ENCODE measurements around the gene CTNND1. TPM values are rescaled to one million over a fixed set of nuclear protein-coding genes. Genes with fewer than 3 reads are reported as not detected.

CTNND1 gene
- total RNA-seq, 1 experiment from 2014 or later, result 5.7 TPM

DNA sequence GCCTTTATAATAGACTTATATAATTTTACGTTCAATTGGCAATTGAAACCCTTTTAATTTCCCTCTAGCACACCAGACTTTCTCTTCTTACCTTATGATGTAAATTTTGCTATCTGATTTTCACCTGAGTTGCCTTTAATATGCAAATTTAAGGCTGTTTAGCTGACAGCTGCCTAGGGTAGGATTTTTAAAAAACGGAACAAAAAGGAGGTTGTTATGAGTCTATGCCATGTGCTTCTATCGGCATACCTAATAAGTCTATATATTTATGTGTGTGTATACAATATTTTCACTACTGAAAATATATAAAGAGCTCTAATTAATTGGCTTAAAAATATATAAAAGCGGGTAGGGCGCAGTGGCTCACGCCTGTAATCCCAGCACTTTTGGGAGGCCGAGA lies 32.1 kb upstream of the CTNND1 start:
- H3K27me3 ChIP-seq (ENCODE audit: low read length), result no peaks in the 10 kb centered on the region
- peaks cover 35% of the 10 kb centered on the region for H3K4me1 ChIP-seq (ENCODE audit: low read length)
- H2AFZ ChIP-seq (ENCODE audit: low read length), result no peak overlapping the region
- H3K9ac ChIP-seq (ENCODE audit: low read length), result 0 out of 2 replicates have a peak overlapping the region, but pooled peaks have one; percentile 30
- H3K4me2 ChIP-seq (ENCODE audit: low read depth, low read length, poor library complexity, severe bottlenecking), result peak overlapping the region; percentile 51
- H3K4me3 ChIP-seq (ENCODE audit: low read length), result no peak overlapping the region
- DNase-seq, result no peak
- H3K27ac ChIP-seq (ENCODE audit: low read length), result peak overlapping the region; percentile 64
- H3K36me3 ChIP-seq (ENCODE audit: insufficient read depth, low read length), result peaks cover 5% of the 10 kb centered on the region; the same call in 1 of the 2 replicates
- H3K79me2 ChIP-seq (ENCODE audit: low read length), result peaks cover 95% of the 10 kb centered on the region
- no peaks in the 10 kb centered on the region for H3K9me3 ChIP-seq (ENCODE audit: low read length)
- H3K9me2 ChIP-seq (replicated peaks; ENCODE audit: insufficient read depth, low read length), result no peaks in the 10 kb centered on the region
- H4K20me1 ChIP-seq (ENCODE audit: insufficient read depth, low read depth, low read length), result peaks cover 4% of the 10 kb centered on the region; the same call in 1 of the 2 replicates

DNA sequence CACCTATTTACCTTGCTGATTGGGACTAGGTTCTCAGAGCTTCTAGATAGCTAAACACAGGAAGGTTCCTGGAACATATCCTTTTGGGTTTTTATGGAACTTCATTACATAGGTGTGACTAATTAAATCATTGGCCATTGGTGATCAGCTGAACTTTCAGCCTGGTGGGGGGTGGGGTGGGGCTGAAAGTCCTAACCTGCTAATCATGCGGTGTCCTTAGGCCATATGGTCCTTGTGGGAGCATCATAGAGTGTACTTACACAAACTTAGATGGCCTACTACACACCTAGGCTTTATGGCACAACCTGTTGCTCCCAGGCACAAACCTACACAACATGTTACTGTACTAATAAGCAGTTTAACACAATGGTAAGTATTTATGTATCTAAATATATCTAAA lies 28.9 kb upstream of the CTNND1 start:
- no peaks in the 10 kb centered on the region; the same call in 1 of the 2 replicates for H3K36me3 ChIP-seq (ENCODE audit: insufficient read depth, low read length)
- no peak overlapping the region for H3K27ac ChIP-seq (ENCODE audit: low read length)
- H4K20me1 ChIP-seq (ENCODE audit: insufficient read depth, low read depth, low read length), result peaks cover 4% of the 10 kb centered on the region; the same call in 1 of the 2 replicates
- no peaks in the 10 kb centered on the region for H3K9me2 ChIP-seq (replicated peaks; ENCODE audit: insufficient read depth, low read length)
- no peak overlapping the region for H3K4me3 ChIP-seq (ENCODE audit: low read length)
- no peak overlapping the region for H2AFZ ChIP-seq (ENCODE audit: low read length)
- H3K27me3 ChIP-seq (ENCODE audit: low read length), result no peaks in the 10 kb centered on the region
- peaks cover 21% of the 10 kb centered on the region for H3K4me1 ChIP-seq (ENCODE audit: low read length)
- H3K9me3 ChIP-seq (ENCODE audit: low read length), result no peaks in the 10 kb centered on the region
- H3K4me2 ChIP-seq (ENCODE audit: low read depth, low read length, poor library complexity, severe bottlenecking), result no peak overlapping the region
- no peak for DNase-seq
- H3K9ac ChIP-seq (ENCODE audit: low read length), result no peak overlapping the region
- peaks cover 86% of the 10 kb centered on the region for H3K79me2 ChIP-seq (ENCODE audit: low read length)

DNA sequence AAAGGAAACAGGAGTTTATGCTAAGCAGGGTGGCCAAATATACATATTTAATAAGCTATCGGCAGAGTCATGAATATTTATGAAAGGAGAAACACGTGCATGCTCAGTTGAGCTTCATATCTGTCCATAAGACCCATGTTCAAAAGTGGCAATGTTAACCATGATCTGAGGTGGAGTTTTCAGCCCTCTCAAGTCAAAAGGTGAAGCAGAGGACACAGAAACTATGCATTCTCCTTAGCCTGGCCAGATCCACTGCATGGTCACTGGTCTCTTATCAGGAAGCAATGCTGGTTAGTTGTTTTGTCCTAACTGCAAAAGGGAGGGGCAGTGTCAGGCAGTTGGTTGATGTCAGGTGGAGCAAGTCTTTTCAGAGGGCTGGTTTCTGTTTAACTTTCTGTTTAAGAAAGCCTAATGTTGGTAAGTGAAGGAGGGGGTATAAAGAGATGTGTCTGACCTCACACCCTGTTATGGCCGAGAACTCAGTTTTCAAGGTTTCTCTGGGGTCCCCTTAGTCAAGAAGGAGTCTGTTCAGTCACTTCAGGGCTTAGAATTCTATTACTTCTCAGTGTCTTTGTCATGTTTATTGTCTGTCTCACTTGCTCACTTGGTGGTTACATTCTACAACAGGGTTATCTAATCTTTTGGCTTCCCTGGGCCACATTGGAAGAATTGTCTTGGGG lies 25.8 kb upstream of the CTNND1 start:
- H3K27ac ChIP-seq (ENCODE audit: low read length), result no peak overlapping the region
- no peaks in the 10 kb centered on the region for H3K27me3 ChIP-seq (ENCODE audit: low read length)
- H3K79me2 ChIP-seq (ENCODE audit: low read length), result peaks cover 59% of the 10 kb centered on the region
- H3K9ac ChIP-seq (ENCODE audit: low read length), result no peak overlapping the region
- H3K4me3 ChIP-seq (ENCODE audit: low read length), result no peak overlapping the region
- peaks cover 4% of the 10 kb centered on the region; the same call in 1 of the 2 replicates for H4K20me1 ChIP-seq (ENCODE audit: insufficient read depth, low read depth, low read length)
- H2AFZ ChIP-seq (ENCODE audit: low read length), result no peak overlapping the region
- peaks cover 4% of the 10 kb centered on the region; the same call in 1 of the 2 replicates for H3K36me3 ChIP-seq (ENCODE audit: insufficient read depth, low read length)
- no peaks in the 10 kb centered on the region for H3K9me3 ChIP-seq (ENCODE audit: low read length)
- DNase-seq, result peak; percentile 35
- peaks cover 6% of the 10 kb centered on the region for H3K4me1 ChIP-seq (ENCODE audit: low read length)
- no peak overlapping the region for H3K4me2 ChIP-seq (ENCODE audit: low read depth, low read length, poor library complexity, severe bottlenecking)
- H3K9me2 ChIP-seq (replicated peaks; ENCODE audit: insufficient read depth, low read length), result no peaks in the 10 kb centered on the region

DNA sequence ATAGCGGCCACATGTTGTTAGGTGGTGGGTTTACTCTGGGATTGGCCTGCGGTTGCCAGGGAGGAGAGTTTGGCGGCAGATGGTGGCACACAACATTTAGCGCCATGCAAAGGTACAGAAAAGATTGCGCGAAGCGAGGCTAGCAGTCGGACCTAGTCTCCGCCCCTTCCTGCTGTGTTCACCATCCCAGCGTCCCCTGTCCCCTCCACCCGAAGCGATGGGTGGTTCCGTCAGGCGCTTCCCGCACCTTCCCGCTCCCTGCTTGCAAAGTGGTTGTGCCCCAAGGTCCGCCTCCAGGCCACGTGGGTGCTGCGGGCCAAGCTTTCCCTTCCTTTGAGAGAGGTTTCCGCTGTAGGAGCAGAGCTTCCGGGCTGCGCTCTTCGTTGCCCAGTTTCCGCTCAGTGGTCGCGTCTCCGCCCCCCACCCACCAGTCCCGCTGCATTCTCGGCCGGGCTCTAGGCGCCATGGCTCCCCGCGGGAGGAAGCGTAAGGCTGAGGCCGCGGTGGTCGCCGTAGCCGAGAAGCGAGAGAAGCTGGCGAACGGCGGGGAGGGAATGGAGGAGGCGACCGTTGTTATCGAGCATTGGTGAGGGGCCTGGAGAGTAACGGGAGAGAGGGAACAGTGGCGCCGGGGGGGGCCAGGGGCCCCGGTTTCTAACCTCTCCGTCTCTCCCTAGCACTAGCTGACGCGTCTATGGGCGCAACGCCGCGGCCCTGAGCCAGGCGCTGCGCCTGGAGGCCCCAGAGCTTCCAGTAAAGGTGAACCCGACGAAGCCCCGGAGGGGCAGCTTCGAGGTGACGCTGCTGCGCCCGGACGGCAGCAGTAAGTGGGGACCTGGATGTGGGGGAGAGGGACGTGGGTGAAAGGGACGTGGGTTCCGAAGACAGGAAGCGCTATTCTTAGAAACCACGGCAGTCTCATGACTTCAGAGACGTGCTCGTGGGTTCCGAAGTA lies 20.2 kb upstream of the CTNND1 start, which contains the start of gene SELENOH:
Gene SELENOH, plus strand, starts transcription at position 360 of the 955 bp plus-strand sequence. Its CDS starts 105 bp downstream, at position 465.
- no peaks in the 10 kb centered on the region for H3K9me2 ChIP-seq (replicated peaks; ENCODE audit: insufficient read depth, low read length)
- H3K27ac ChIP-seq (ENCODE audit: low read length), result peak within 1 kb of the TSS; percentile 73
- peaks cover 18% of the 10 kb centered on the region for H3K4me1 ChIP-seq (ENCODE audit: low read length)
- DNase-seq, result peak; percentile 98
- peak within 1 kb of the TSS; percentile 72 for H3K4me2 ChIP-seq (ENCODE audit: low read depth, low read length, poor library complexity, severe bottlenecking)
- H3K79me2 ChIP-seq (ENCODE audit: low read length), result peaks cover 28% of the 10 kb centered on the region
- no peaks in the 10 kb centered on the region for H3K9me3 ChIP-seq (ENCODE audit: low read length)
- peak within 1 kb of the TSS; percentile 84 for H3K4me3 ChIP-seq (ENCODE audit: low read length)
- H3K9ac ChIP-seq (ENCODE audit: low read length), result peak within 1 kb of the TSS; percentile 93
- H4K20me1 ChIP-seq (ENCODE audit: insufficient read depth, low read depth, low read length), result no peaks in the 10 kb centered on the region
- H3K36me3 ChIP-seq (ENCODE audit: insufficient read depth, low read length), result peaks cover 24% of the 10 kb centered on the region; the same call in 1 of the 2 replicates
- no peak within 1 kb of the TSS for H2AFZ ChIP-seq (ENCODE audit: low read length)
- no peaks in the 10 kb centered on the region for H3K27me3 ChIP-seq (ENCODE audit: low read length)

DNA sequence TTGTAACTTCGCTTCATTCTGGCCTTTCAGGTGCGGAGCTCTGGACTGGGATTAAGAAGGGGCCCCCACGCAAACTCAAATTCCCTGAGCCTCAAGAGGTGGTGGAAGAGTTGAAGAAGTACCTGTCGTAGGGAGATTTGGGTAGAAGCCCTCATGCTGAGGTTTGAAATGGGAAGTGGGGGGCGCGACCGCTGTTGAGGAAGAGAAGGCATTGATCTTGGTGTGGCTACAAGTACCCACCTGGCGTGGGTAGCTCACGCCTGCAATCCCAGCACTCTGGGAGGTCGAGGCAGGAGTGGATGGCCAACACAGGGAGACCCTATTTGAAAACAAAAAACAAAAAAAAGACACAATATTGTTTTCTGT lies 19.5 kb upstream of the CTNND1 start:
- Histone ChIP-seq H3K4me3 (ENCODE audit: low read length) (peak overlapping the region; percentile 84), H3K9me3 (ENCODE audit: low read length) (no peaks in the 10 kb centered on the region), H3K79me2 (ENCODE audit: low read length) (peaks cover 22% of the 10 kb centered on the region), H3K9ac (ENCODE audit: low read length) (peak overlapping the region; percentile 93), H3K9me2 (replicated peaks; ENCODE audit: insufficient read depth, low read length) (no peaks in the 10 kb centered on the region), H3K27me3 (ENCODE audit: low read length) (no peaks in the 10 kb centered on the region), H3K4me2 (ENCODE audit: low read depth, low read length, poor library complexity, severe bottlenecking) (peak overlapping the region; percentile 72), H3K36me3 (ENCODE audit: insufficient read depth, low read length) (peaks cover 24% of the 10 kb centered on the region; the same call in 1 of the 2 replicates), H3K4me1 (ENCODE audit: low read length) (peaks cover 18% of the 10 kb centered on the region), H3K27ac (ENCODE audit: low read length) (peak overlapping the region; percentile 57), H2AFZ (ENCODE audit: low read length) (no peak overlapping the region), H4K20me1 (ENCODE audit: insufficient read depth, low read depth, low read length) (no peaks in the 10 kb centered on the region)
- DNase-seq, result peak; percentile 57

DNA sequence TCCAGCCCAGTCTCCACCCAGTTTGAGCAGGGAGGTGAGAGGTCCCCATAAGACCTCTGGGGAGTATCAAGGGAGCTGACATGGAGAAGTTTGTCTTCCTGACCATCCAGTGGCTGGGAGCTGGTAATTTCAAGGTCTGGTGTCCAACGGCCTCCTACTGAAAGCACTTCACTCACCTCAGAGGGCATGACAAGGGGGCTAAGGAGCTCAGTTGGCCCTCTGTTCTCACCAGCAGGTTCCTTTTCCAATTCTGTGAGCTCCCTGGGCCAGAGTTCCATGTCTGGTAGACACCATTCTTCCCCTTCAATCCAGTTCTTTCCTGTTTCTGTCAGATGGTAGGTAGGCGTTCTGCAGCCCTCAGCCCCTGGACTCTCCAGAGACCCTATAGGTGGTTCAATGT lies 17.2 kb upstream of the CTNND1 start:
- Histone ChIP-seq H3K36me3 (ENCODE audit: insufficient read depth, low read length) (peaks cover 20% of the 10 kb centered on the region; the same call in 1 of the 2 replicates), H3K9me3 (ENCODE audit: low read length) (no peaks in the 10 kb centered on the region), H3K79me2 (ENCODE audit: low read length) (peaks cover 20% of the 10 kb centered on the region), H3K9me2 (replicated peaks; ENCODE audit: insufficient read depth, low read length) (no peaks in the 10 kb centered on the region), H3K27ac (ENCODE audit: low read length) (no peak overlapping the region), H4K20me1 (ENCODE audit: insufficient read depth, low read depth, low read length) (no peaks in the 10 kb centered on the region), H3K4me1 (ENCODE audit: low read length) (peaks cover 18% of the 10 kb centered on the region), H3K4me2 (ENCODE audit: low read depth, low read length, poor library complexity, severe bottlenecking) (no peak overlapping the region), H3K9ac (ENCODE audit: low read length) (no peak overlapping the region), H3K27me3 (ENCODE audit: low read length) (no peaks in the 10 kb centered on the region), H2AFZ (ENCODE audit: low read length) (no peak overlapping the region), H3K4me3 (ENCODE audit: low read length) (no peak overlapping the region)
- peak; percentile 32 for DNase-seq

DNA sequence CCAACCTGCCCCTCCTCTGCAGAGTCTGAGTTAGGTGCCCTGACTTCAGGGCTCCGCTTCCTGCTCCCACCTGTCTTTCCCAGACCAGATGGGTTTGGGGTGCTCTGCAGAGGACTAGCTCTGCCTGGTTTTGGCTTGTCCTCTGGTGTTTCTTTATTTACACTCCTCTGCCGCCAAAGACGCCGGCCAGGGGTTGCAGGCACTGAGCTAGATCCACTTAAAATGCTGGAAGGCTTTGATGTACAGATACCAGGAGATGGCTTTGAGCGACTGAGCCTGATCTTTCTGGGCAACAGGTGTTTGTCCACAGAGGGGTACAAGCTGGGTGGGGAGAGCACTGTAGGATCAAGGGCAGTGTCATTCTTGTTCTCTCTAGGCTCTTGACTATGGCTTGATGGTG lies 16.4 kb upstream of the CTNND1 start:
- H3K27me3 ChIP-seq (ENCODE audit: low read length), result no peaks in the 10 kb centered on the region

DNA sequence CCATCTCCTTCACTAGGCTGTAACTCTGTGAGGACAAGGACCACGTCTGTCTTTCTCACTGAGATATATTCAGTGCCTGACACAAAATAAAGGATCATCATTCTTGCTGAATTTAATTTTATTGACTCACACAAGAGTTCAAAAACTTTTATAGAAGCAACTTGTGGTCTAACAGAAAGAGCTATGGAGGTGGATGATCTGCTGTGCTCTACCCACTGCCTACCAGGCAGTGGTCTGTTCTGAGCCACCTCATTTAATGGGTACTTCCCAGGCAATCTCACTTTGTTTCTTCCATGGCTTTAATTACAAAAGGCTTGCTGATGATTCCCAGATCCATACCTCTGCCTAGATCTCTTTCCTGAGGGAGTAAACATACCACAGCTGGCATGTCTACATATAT lies 14.7 kb upstream of the CTNND1 start:
- Histone ChIP-seq H3K9me2 (replicated peaks; ENCODE audit: insufficient read depth, low read length) (no peaks in the 10 kb centered on the region), H3K4me1 (ENCODE audit: low read length) (peaks cover 9% of the 10 kb centered on the region), H3K27ac (ENCODE audit: low read length) (no peak overlapping the region), H3K27me3 (ENCODE audit: low read length) (no peaks in the 10 kb centered on the region), H3K36me3 (ENCODE audit: insufficient read depth, low read length) (peaks cover 20% of the 10 kb centered on the region; the same call in 1 of the 2 replicates), H3K9ac (ENCODE audit: low read length) (no peak overlapping the region), H3K4me2 (ENCODE audit: low read depth, low read length, poor library complexity, severe bottlenecking) (no peak overlapping the region), H3K79me2 (ENCODE audit: low read length) (peaks cover 11% of the 10 kb centered on the region), H4K20me1 (ENCODE audit: insufficient read depth, low read depth, low read length) (no peaks in the 10 kb centered on the region), H2AFZ (ENCODE audit: low read length) (no peak overlapping the region), H3K9me3 (ENCODE audit: low read length) (no peaks in the 10 kb centered on the region), H3K4me3 (ENCODE audit: low read length) (no peak overlapping the region)
- DNase-seq, result peak; percentile 37

More for the DNA sequence above, 16.4 kb upstream of the CTNND1 start:
- Histone ChIP-seq H3K79me2 (ENCODE audit: low read length) (peaks cover 20% of the 10 kb centered on the region), H3K4me2 (ENCODE audit: low read depth, low read length, poor library complexity, severe bottlenecking) (no peak overlapping the region), H3K27ac (ENCODE audit: low read length) (no peak overlapping the region), H3K4me3 (ENCODE audit: low read length) (no peak overlapping the region), H3K9me3 (ENCODE audit: low read length) (no peaks in the 10 kb centered on the region), H3K9me2 (replicated peaks; ENCODE audit: insufficient read depth, low read length) (no peaks in the 10 kb centered on the region), H3K9ac (ENCODE audit: low read length) (no peak overlapping the region), H3K36me3 (ENCODE audit: insufficient read depth, low read length) (peaks cover 20% of the 10 kb centered on the region; the same call in 1 of the 2 replicates), H2AFZ (ENCODE audit: low read length) (no peak overlapping the region), H4K20me1 (ENCODE audit: insufficient read depth, low read depth, low read length) (no peaks in the 10 kb centered on the region), H3K4me1 (ENCODE audit: low read length) (peaks cover 17% of the 10 kb centered on the region)
- peak; percentile 38 for DNase-seq
